ENCODE data around the gene NID2.

The NID2 gene

DNA sequence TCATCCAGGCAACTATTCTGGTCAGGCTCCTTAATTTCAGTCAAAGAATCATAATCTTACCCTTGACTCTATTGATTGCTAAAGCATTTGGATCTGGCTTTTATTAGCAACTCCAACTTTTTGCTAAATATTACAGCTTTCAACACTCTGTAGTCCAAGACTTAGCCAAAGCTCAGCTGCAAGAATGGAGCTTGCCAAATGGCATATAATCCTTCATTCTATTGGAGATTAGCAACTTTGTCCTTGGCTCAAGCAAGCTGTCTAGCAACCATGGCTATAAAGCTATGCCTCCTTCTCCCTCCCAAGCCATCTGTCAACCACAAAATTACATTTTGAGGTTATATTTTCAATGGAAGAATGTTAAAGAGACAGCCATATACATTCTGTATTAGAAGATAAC, 23.1 kb upstream of the NID2 start:
- Histone ChIP-seq H3K9me3 (ENCODE audit: low read length) (no peaks in the 10 kb centered on the region), H2AFZ (ENCODE audit: low read depth, low read length) (no peak overlapping the region), H3K4me3 (ENCODE audit: low read length) (no peak overlapping the region), H3K36me3 (ENCODE audit: insufficient read depth, low read length) (no peaks in the 10 kb centered on the region), H3K27me3 (ENCODE audit: insufficient read depth, low read length) (no peaks in the 10 kb centered on the region), H3K4me1 (ENCODE audit: insufficient read depth, low read length) (no peaks in the 10 kb centered on the region)

DNA sequence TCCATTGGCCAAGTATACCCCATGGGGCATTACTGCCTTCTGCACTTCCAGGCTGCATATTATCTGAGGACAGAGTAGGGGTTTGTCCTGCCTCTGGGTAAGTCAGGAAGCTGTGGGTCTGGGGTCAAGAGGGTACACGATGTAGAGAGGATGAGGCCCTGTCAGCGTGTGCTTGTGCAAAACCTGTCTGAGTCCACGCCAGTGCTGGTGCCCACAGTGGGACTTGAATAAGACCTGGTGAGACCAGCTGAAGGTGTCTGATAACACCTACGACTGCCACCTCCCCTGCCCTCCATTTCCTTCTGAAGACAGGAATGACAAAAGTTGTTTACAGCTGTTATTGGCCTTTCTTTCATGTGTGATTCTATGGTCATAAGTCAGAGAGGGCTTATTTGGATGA, 22.1 kb upstream of the NID2 start:
- Histone ChIP-seq H3K4me1 (ENCODE audit: insufficient read depth, low read length) (no peaks in the 10 kb centered on the region), H3K4me3 (ENCODE audit: low read length) (no peak overlapping the region), H3K36me3 (ENCODE audit: insufficient read depth, low read length) (no peaks in the 10 kb centered on the region), H3K27me3 (ENCODE audit: insufficient read depth, low read length) (no peaks in the 10 kb centered on the region), H2AFZ (ENCODE audit: low read depth, low read length) (no peak overlapping the region), H3K9me3 (ENCODE audit: low read length) (no peaks in the 10 kb centered on the region)

GRCh38 chr14:52089218-52089617, 20.4 kb upstream of the NID2 start:
- Histone ChIP-seq H3K36me3 (ENCODE audit: insufficient read depth, low read length) (no peaks in the 10 kb centered on the region), H2AFZ (ENCODE audit: low read depth, low read length) (no peak overlapping the region), H3K4me3 (ENCODE audit: low read length) (no peak overlapping the region), H3K9me3 (ENCODE audit: low read length) (no peaks in the 10 kb centered on the region), H3K4me1 (ENCODE audit: insufficient read depth, low read length) (no peaks in the 10 kb centered on the region), H3K27me3 (ENCODE audit: insufficient read depth, low read length) (no peaks in the 10 kb centered on the region)

GRCh38 chr14:52086711-52087110, 17.9 kb upstream of the NID2 start:
- H3K36me3 ChIP-seq (ENCODE audit: insufficient read depth, low read length): no peaks in the 10 kb centered on the region
- no peak overlapping the region for H3K4me3 ChIP-seq (ENCODE audit: low read length)
- no peaks in the 10 kb centered on the region for H3K4me1 ChIP-seq (ENCODE audit: insufficient read depth, low read length)
- H3K27me3 ChIP-seq (ENCODE audit: insufficient read depth, low read length): no peaks in the 10 kb centered on the region
- no peaks in the 10 kb centered on the region for H3K9me3 ChIP-seq (ENCODE audit: low read length)
- H2AFZ ChIP-seq (ENCODE audit: low read depth, low read length): no peak overlapping the region

GRCh38 chr14:52082903-52083302, 14.0 kb upstream of the NID2 start:
- Histone ChIP-seq H3K9me3 (ENCODE audit: low read length) (no peaks in the 10 kb centered on the region), H3K27me3 (ENCODE audit: insufficient read depth, low read length) (no peaks in the 10 kb centered on the region), H2AFZ (ENCODE audit: low read depth, low read length) (no peak overlapping the region), H3K4me1 (ENCODE audit: insufficient read depth, low read length) (no peaks in the 10 kb centered on the region), H3K36me3 (ENCODE audit: insufficient read depth, low read length) (no peaks in the 10 kb centered on the region), H3K4me3 (ENCODE audit: low read length) (no peak overlapping the region)

- H3K9me3 ChIP-seq (ENCODE audit: low read length): no peaks in the 10 kb centered on the region
- no peaks in the 10 kb centered on the region for H3K4me1 ChIP-seq (ENCODE audit: insufficient read depth, low read length)
- H2AFZ ChIP-seq (ENCODE audit: low read depth, low read length): no peak overlapping the region
- H3K4me3 ChIP-seq (ENCODE audit: low read length): no peak overlapping the region
- H3K36me3 ChIP-seq (ENCODE audit: insufficient read depth, low read length): no peaks in the 10 kb centered on the region
- no peaks in the 10 kb centered on the region for H3K27me3 ChIP-seq (ENCODE audit: insufficient read depth, low read length)
These were observed 13.1 kb upstream of the NID2 start for GRCh38 chr14:52081964-52082363.

GRCh38 chr14:52080808-52081755, 12.2 kb upstream of the NID2 start:
- no peak overlapping the region for H3K4me3 ChIP-seq (ENCODE audit: low read length)
- no peaks in the 10 kb centered on the region for H3K4me1 ChIP-seq (ENCODE audit: insufficient read depth, low read length)
- no peaks in the 10 kb centered on the region for H3K27me3 ChIP-seq (ENCODE audit: insufficient read depth, low read length)

GRCh38 chr14:52080158-52080800, 11.4 kb upstream of the NID2 start:
- Histone ChIP-seq H3K4me1 (ENCODE audit: insufficient read depth, low read length) (no peaks in the 10 kb centered on the region), H2AFZ (ENCODE audit: low read depth, low read length) (no peak overlapping the region), H3K4me3 (ENCODE audit: low read length) (no peak overlapping the region), H3K27me3 (ENCODE audit: insufficient read depth, low read length) (no peaks in the 10 kb centered on the region), H3K9me3 (ENCODE audit: low read length) (no peaks in the 10 kb centered on the region), H3K36me3 (ENCODE audit: insufficient read depth, low read length) (no peaks in the 10 kb centered on the region)

More at GRCh38 chr14:52080808-52081755, 12.2 kb upstream of the NID2 start:
- H3K36me3 ChIP-seq (ENCODE audit: insufficient read depth, low read length): no peaks in the 10 kb centered on the region
- H2AFZ ChIP-seq (ENCODE audit: low read depth, low read length): no peak overlapping the region
- no peaks in the 10 kb centered on the region for H3K9me3 ChIP-seq (ENCODE audit: low read length)

DNA sequence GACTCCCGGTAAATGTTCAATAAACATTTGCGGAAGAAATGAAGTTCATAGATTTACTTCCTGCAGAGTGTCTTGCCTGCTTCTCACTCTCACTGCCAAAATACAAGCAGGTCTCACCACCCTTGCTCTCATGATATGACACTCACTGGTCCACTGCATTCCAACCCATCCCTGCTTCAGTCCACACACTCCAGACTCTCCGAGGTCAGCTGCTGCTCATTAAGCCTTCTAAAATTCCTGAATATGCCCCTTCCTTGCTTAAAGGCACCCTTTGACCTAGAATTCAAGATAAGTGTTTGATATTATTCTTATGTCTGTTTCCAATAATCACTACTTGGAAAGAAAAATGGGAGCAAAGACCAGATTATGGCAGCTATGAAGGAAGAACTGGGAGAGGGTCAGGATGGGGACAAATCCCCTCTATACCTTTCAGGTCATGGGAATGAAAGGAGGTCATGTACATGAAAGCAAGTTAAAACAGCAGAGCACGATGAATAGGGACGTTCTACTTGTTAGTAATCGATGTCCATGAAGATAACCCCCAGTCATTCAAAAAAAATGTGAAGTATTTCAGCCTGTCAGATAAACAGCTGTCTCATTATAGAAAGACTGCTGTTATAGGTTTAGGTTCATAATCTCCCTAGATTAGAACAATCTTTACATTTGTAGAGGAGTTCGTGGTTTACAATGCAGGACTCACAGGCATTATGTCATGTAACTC, 10.5 kb upstream of the NID2 start:
- H3K4me1 ChIP-seq (ENCODE audit: insufficient read depth, low read length): no peaks in the 10 kb centered on the region

DNA sequence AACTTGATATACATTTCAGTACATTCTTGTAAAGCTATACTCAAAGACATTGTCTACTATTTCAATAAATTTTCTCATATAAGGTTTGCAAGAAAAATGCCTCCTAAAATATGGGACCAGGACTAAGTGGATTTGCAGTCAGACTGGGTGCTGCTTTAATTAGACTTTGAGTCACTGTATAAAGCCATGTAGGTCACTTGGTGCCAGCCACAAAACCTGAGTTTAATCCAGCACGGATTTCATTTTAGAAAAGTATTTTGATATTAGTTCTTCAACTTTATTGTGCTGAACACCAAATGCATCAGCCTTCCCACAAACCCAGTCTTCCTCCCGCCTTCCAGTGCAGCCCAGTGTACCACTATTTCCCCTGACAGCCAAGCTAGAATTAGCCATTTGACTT, 9.9 kb upstream of the NID2 start:
- Histone ChIP-seq H3K9me3 (ENCODE audit: low read length) (no peaks in the 10 kb centered on the region), H3K4me1 (ENCODE audit: insufficient read depth, low read length) (no peaks in the 10 kb centered on the region), H3K4me3 (ENCODE audit: low read length) (no peak overlapping the region), H2AFZ (ENCODE audit: low read depth, low read length) (no peak overlapping the region), H3K36me3 (ENCODE audit: insufficient read depth, low read length) (no peaks in the 10 kb centered on the region), H3K27me3 (ENCODE audit: insufficient read depth, low read length) (no peaks in the 10 kb centered on the region)

More for the DNA sequence above, 10.5 kb upstream of the NID2 start:
- H3K27me3 ChIP-seq (ENCODE audit: insufficient read depth, low read length): no peaks in the 10 kb centered on the region
- H3K9me3 ChIP-seq (ENCODE audit: low read length): no peaks in the 10 kb centered on the region
- no peak overlapping the region for H3K4me3 ChIP-seq (ENCODE audit: low read length)
- H2AFZ ChIP-seq (ENCODE audit: low read depth, low read length): no peak overlapping the region
- H3K36me3 ChIP-seq (ENCODE audit: insufficient read depth, low read length): no peaks in the 10 kb centered on the region

- H3K4me1 ChIP-seq (ENCODE audit: insufficient read depth, low read length): no peaks in the 10 kb centered on the region
- no peak overlapping the region for H2AFZ ChIP-seq (ENCODE audit: low read depth, low read length)
- no peak overlapping the region for H3K4me3 ChIP-seq (ENCODE audit: low read length)
- no peaks in the 10 kb centered on the region for H3K36me3 ChIP-seq (ENCODE audit: insufficient read depth, low read length)
- no peaks in the 10 kb centered on the region for H3K9me3 ChIP-seq (ENCODE audit: low read length)
- no peaks in the 10 kb centered on the region for H3K27me3 ChIP-seq (ENCODE audit: insufficient read depth, low read length)
These were observed 9.3 kb upstream of the NID2 start for GRCh38 chr14:52078095-52078531.

- H3K36me3 ChIP-seq (ENCODE audit: insufficient read depth, low read length): no peaks in the 10 kb centered on the region
- no peak overlapping the region for H3K4me3 ChIP-seq (ENCODE audit: low read length)
- no peak overlapping the region for H2AFZ ChIP-seq (ENCODE audit: low read depth, low read length)
- no peaks in the 10 kb centered on the region for H3K27me3 ChIP-seq (ENCODE audit: insufficient read depth, low read length)
- H3K9me3 ChIP-seq (ENCODE audit: low read length): no peaks in the 10 kb centered on the region
- H3K4me1 ChIP-seq (ENCODE audit: insufficient read depth, low read length): no peaks in the 10 kb centered on the region
These were observed 8.6 kb upstream of the NID2 start for GRCh38 chr14:52077256-52077979.
